Measurements from ENCODE around the gene GP1BB.

GP1BB gene

DNA sequence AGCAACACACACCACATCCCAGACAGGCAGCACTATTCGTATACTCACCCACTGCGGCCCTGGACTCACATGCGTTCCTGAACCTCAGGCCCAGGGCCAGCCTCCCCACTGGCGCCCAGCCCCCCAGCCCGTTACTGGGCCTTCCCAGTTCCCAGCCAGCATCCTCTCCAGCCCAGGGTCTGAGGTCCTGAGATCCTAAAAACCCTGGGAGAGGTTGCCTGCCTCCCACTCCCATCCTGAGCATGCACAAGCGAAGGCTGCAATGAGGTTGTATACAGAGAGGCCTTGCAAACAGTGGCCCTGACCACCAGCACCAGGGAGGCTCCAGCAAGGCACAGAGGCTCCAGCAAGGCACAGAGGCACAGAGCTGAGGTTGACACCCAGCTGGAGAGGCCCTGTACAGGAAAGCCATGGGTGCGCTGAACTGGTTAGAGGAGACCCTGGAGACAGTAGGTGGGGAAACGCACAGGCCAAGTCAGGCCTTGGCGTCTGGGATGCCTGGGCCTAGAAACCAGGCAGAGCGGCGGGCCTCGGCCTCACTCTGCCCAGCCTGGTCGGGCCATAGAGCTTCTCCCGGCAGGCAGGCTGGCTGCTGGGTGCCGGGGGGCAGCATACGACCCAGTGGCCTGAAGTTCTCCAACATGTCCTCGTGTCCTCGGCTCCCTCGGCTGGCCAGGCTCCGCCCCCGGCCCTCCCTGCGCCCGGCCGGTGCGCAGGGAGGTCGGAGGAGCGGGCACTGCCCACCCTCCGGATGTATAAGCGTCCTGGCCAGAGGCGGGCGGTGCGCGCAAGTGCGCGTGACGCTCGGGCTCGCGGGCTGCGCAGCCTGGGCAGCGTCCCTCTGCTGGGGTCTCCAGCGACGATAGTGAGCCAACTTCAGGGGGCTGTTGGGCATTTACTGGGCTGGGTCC lies 34.9 kb downstream of the GP1BB start:
- no peak for FAIRE-seq

DNA sequence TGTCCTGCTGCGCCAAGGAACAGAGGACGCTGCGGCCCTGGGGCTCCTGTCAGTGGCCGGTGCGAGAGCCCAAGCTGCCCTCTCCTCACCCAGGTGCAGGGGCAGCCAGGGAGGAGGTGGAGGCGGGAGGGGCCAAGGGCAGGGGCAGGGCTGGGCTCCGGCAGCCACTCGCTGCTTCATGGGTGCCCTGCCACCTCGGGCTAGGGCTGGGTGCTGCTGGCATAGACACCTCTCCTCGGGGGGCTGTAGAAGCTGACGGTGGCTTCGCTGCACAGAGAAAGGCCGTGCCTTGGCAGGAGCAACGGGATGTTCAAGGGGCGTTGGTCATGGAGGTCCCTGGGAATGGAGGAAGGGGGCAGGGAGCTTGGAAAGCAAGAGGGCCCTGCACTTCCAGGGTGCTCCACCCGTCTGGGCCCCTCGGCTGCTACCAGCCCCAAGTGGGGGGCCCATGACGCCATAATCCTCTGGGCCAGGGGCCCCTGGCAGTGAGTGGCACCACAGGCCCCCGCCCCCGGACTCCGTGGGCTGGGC lies 35.6 kb downstream of the GP1BB start:
- no peak for FAIRE-seq

DNA sequence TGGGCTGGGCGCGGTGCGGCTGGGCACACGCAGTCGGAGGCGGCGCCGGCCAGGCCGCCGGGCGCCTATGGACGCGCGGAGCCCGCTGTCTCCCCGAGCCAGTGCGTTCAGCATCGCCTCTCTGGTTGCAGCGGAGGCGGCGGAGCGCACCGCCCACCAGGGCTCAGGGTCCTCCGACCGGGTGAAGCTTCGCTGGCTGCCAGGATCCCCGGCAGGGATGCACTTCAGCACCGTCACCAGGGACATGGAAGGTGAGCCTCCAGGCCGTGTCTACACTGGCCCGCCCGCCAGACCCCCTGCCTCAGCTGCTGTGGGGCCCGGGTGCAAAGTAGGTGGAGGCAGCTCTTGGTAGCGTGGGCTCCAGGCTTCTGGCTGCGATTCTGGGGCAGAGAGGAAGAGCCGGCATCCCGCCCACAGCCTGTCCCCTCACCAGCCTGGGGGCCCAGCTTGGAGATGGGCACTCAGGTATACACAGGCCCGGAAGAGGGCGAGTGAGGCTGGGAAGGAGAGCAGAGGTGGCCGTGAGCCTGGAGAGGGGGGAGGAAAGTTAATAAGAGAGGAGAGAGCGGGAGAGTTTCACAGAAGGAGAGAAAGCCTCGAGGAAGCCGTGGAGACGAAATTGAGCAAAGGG lies 36.2 kb downstream of the GP1BB start:
- FAIRE-seq: no peak

DNA sequence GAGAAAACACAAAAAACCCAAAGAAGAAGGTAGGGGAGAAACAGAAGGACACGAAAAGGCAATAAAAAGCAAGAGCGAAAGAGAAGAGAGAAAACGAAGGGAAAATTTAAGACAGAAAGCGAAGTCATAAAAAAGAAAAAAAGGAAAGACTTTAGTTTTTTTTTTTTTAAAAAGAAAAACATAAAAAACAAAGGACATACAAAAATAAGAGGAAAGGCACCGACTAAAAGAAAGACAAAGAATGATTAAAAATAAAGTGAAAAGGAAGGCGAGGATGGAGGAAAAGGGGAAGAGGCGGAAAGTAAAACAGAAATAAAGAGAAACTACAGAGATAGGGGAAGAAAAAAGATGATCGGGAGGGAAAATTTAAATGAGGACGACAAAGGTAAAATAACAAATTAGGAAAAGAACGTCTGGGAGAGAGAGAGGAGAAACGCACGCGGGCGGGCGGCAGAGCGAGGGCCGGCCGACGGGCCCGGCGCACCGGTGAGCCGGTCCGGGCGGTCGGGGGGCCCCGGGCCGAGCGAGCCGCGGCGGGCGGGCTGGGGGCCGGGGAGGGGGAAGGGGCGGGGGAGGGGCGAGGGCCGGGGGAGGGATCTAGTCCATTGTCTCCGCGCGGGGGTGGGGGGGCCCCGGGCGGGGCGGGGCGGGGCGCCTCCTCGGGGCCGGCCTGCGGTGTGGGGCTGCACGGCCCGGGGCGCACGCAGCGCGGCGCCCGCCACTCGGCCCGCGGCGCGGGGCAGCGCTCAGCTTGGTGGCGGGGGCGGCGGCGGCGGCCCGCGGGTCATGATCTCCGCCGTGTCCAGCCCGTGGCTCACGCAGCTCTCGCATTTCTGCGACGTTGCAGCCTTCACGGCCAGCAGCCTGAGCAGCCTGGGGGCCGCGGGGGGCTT lies 37.0 kb downstream of the GP1BB start, which contains the start of gene TBX1:
Gene TBX1, plus strand, starts transcription at position 721 of the 893 bp plus-strand sequence. Its CDS starts 66 bp downstream, at position 787.
- FAIRE-seq: peak; percentile 69

DNA sequence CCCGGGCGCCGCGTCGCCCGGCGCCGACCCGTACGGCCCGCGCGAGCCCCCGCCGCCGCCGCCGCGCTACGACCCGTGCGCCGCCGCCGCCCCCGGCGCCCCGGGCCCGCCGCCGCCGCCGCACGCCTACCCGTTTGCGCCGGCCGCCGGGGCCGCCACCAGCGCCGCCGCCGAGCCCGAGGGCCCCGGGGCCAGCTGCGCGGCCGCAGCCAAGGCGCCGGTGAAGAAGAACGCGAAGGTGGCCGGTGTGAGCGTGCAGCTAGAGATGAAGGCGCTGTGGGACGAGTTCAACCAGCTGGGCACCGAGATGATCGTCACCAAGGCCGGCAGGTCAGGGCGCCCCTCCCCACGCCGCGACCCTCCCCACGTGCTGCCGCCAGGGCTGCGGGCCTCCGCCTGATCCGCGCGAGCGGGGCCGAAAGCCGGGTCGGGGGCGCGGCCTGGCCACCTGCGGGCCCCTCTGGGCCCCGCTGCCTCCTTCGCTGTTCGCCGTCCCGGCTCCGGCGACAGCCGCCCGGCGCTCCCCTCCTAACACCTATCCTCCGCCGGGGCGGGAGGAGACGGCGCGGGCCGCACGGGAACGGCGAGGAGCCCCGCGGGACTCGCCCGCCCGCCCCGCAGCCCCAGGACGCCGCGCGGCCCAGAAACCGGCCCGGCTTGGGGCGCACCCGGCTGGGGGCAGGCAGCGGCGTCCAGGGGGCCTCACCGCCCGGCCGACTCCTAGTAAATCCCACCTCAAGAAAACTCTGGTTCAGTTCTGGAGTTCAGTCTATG lies 37.8 kb downstream of the GP1BB start:
- FAIRE-seq: no peak

DNA sequence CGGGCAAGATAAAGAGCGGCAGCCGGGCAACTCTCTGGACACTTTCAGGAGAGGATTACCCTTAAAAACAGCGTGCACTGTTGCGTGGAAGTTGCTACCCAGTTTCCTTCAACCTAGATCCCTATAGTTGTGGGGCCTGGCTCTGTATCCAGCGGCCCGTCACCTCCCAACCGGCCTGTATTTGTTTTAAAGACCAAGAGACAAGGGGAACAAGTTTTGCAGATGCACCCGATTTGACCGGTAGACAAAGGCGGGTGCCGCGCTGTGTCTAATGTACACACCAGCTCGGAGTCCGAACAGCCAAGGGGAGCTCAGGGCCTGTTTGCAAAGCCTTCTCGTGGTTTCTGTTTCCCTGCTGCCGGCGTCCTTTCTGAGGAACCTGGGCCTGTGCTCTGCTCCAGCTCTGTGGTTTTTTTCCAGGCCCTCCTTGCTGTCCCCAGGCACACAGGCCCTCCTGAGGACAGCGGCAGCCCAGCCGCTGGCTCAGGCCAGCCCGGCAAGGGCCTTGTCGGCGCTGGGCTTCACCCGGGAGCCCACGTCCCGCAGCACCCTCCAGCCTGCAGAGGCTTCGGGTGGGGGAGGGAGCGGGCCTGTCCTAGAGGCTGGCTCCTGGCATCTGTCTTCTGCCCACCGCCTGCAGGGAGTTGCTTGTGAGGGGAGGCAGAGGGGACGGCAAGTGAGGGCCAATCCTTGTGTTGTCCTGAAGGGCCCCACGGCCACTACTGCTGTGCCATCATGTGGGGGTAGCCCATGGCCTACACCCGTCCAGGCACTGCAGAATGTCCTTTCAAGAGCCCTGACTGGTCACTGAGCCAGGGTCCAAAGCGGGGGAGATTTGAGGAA lies 38.6 kb downstream of the GP1BB start:
- FAIRE-seq: no peak

DNA sequence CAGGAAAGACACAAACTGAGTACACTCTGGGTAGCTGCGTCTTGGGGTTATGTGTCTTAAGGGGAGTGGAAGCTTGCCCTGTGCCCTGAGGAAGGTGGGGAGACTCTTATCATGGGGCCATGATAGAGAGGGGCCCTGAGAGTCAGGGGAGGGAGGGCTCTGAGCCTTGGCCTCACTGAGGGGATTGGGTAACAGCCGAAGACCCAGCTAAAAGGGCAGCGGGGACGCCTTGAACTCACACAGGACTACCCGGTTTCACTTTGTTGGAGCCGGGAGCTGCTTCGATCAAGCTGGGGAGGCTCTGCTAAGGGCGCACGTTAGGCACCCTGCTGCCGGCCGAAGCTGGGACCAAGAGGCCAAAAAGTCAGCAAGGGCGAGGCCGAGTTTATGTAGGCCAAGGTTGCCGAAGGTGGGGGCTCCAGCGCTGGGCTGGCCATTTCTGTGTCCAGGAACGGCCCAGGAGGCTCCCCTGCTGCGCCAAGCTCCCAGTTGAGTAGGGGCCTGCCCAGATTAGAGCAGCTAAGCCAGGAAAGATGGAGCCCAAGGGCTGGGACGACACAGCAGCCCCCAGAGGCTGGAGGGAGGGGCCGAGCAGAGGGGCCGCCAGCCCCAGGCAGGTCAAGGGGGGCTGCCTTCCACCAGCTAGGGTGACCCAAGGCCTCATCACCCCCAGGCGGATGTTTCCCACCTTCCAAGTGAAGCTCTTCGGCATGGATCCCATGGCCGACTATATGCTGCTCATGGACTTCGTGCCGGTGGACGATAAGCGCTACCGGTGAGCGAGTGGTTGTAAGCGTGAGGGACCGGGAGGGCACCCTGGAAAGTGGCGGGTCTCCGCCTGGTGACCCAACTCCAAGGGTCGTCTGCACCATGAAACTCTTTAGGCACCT lies 39.5 kb downstream of the GP1BB start:
- no peak for FAIRE-seq

DNA sequence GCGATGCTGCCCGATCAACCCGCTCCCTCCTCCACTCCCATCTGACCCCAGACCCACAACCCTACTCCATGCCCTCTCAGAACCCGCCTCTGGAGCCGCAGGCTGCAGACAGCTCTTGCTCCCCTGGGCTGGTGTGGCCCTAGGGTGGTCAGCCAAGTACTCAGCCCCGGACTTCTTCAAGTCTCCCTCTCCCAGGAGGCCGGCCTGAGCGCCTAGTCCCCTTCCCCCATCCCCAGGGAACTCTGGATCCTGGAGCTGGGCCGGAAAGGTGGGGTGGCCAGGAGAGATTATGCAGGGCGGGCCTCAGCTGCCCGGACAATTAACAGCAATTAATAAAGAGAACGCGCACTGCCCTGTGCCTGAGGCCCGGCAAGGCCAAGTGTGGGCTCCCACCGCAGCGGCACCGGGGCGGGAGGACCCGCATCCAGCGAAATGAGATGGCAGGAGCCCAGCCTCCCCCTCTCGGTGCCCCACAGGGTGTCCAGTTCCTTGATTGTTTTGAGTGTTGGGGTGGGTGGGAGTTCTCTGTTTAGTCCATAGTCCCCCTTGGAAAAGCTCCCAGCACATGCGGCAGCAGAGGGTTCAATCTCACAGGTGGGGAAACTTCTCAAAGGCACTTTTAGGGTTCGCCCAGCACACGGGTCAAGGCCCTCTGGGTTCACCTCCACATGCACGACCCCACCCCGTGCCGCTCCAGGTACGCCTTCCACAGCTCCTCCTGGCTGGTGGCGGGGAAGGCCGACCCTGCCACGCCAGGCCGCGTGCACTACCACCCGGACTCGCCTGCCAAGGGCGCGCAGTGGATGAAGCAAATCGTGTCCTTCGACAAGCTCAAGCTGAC lies 40.3 kb downstream of the GP1BB start:
- FAIRE-seq: no peak

DNA sequence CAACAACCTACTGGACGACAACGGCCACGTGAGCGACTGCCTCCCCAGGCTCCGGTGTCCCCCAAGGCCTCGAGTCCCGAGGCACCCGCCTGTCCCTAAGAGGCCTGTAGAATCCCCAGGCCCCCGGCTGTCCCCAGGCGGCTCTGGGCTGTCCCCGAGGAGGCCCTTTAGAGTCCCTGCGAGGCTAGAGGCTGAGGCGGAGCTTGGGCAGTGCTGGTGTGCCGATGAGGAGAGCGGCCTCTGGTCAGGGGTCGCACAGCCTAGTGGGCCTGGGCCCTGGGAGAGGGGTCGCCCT lies 40.9 kb downstream of the GP1BB start:
- no peak for FAIRE-seq

DNA sequence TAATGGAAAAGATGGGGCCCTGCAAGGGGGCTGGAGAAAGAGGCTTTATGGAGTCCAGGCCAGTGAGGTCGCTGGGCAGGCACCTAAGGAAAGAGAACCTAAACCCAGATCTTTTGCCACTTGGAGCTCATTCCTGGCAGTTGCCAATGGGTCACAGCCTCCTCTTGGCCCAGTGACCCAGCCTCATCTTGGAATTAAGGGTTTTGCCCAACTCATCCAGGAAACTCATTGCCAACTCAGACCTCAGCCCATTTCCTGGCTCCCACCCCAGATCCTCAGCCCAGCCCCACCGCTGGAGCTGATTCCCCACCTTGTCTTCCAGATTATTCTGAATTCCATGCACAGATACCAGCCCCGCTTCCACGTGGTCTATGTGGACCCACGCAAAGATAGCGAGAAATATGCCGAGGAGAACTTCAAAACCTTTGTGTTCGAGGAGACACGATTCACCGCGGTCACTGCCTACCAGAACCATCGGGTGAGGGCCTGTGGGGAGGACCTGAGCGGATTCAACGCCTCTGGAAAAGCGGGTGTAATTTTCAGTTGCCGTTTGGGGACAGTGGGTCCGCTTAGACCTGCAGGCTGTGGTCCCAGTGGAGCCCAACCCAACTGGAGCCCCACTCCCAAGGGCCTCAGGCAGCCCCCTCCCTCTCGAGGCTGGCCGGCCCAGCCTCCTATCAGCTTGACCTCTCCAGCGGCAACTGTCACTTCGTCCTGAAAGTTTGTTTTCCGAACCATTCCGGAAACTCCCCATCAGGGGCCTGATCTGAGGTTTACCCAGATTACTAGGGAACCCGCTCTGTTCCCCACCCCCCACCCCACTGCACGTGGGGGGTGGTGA lies 41.5 kb downstream of the GP1BB start:
- FAIRE-seq: no peak

DNA sequence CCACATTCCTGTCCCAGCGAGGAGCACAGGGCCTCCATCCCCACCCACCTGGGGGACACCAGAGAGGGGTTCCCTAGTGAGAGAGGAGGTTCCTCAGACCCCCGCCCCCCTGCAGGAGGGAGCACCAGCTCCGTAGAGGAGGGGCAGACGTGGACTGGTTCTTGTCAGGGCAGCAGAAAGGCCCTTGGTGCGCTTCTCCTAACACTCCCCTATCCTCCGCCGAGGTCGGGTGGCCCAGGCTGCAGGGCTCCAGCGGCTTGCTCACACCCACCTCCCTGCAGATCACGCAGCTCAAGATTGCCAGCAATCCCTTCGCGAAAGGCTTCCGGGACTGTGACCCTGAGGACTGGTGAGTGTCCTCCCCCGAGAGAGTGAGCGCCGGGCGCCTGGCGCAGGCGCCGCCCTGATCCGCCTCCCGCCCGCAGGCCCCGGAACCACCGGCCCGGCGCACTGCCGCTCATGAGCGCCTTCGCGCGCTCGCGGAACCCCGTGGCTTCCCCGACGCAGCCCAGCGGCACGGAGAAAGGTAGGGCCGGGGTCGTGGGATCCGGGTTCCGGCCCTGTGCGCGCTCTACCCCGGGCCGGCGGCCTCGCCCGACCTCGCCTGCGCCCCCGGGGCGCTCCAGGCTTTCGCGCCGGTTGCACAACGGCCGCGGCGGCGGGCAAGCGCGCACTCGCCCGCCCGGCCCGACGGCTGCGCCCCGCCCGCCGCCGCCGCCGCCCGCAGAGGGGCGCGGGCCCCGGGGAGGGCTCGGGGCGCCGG lies 42.3 kb downstream of the GP1BB start:
- no peak for FAIRE-seq

DNA sequence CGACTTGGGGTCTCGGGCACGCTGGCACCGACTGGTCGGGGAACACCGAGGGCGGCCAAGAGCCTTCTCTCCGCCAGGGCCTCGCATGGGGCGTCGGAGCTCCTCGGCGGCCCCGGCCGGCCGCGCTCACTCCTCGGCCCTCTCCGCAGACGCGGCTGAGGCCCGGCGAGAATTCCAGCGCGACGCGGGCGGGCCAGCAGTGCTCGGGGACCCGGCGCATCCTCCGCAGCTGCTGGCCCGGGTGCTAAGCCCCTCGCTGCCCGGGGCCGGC lies 42.8 kb downstream of the GP1BB start:
- no peak for FAIRE-seq

DNA sequence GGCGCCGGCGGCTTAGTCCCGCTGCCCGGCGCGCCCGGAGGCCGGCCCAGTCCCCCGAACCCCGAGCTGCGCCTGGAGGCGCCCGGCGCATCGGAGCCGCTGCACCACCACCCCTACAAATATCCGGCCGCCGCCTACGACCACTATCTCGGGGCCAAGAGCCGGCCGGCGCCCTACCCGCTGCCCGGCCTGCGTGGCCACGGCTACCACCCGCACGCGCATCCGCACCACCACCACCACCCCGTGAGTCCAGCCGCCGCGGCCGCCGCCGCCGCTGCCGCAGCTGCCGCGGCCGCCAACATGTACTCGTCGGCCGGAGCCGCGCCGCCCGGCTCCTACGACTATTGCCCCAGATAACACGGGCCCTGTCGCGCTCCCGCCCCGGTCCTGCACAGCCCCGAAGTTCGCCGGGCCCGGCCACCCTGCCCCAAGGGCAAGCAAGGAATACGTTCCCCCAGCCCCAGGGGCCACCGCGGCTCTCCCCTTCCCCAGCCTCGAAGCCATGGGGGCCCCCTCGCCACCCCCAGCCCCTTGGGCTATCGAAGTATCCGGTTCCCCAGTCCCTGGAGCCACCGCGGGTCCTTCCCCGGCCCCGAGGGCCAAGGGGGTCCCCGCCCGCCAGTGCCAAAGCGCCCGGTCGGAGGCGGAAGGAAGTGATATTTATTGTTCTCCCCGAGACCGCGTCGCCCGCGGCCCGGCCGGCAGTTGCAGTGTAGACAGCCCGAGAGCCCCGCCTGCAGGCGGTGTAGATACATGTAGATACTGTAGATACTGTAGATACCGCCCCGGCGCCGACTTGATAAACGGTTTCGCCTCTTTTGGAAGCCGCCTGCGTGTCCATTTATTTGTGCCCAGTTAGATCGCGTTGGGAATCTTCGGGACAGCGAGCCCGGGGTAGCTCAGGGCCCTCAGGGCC lies 43.4 kb downstream of the GP1BB start:
- FAIRE-seq: no peak

DNA sequence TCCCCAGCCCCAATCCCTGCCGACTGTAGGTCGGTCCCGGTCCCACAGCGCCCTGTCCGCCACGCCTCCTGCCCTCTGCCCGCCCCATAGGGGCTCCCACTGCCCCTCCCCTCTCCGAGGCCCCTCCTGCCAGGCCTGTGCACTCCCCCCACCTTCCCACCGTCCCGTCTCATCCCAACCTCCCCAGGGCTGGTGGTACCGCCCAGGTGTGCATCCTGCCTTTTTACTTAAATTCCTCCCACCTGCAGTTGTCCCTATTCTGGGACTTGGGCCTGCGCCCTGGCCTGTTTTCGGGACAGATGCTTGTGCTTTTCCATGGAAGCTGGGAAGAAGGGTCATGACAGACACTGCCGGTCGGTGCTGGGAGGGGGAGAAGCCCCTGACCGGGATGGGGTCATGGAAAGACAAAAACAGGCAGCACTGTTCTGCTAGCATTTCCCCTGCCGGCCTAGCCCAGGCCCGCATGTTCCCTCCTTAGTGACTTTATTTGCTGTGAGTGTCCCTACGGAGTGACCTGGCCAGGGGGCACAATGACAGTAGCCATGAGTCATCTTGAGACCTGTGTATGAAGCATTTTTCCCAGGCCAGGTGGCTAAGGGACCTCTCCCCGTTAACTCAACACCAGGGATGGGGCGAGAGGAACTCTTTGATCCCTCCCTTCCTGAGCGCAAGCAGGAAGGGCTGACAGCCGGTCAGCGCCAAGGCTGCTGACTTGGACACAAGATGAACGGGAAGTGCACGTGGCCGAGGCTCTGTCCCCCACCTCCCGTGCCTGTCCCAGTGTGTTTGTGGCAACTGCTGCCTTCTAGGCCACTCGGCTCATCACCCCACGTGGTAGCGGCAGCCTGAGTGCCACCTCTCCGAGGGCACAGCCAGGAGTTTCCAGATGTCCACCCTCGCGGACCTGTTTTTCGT lies 44.3 kb downstream of the GP1BB start:
- FAIRE-seq: no peak

DNA sequence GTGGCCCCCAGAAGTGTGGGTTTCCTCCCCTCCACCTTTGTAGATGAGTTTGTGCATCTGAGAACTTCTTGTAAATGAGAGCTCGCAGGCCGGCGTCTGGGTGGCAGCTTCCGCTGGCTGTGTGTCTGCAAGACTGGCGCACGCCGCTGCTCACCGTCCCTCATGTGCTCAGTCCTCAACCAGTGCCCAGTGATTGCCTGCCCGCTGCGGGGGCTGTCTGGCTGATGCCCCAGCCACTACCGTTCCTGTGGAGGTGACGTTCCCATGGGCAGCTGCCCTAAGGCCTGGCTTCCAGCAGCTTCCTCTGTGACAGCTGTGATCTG lies 46.0 kb downstream of the GP1BB start:
- no peak for FAIRE-seq

Data from G401.6 (cell line).